GM23248 (cell line): ENCODE measurements around the gene ATG7.

Experiments
- EZH2 ChIP-seq: fragments of 200-600 bp; sonication (generic); IDR thresholded peaks from 2 replicates; pipeline ENCODE4 v1.6.1; 2018; ENCODE audit warnings: antibody characterized with exemption, mild to moderate bottlenecking; ENCODE audit not compliant: insufficient read depth, poor library complexity, severe bottlenecking
- EZH2phosphoT487 ChIP-seq: fragments of 200-600 bp; sonication (generic); IDR thresholded peaks from 2 replicates; pipeline ENCODE4 v1.6.1; 2018; ENCODE audit warnings: antibody characterized with exemption, moderate library complexity, mild to moderate bottlenecking, low read depth; ENCODE audit not compliant: insufficient read depth

DNA sequence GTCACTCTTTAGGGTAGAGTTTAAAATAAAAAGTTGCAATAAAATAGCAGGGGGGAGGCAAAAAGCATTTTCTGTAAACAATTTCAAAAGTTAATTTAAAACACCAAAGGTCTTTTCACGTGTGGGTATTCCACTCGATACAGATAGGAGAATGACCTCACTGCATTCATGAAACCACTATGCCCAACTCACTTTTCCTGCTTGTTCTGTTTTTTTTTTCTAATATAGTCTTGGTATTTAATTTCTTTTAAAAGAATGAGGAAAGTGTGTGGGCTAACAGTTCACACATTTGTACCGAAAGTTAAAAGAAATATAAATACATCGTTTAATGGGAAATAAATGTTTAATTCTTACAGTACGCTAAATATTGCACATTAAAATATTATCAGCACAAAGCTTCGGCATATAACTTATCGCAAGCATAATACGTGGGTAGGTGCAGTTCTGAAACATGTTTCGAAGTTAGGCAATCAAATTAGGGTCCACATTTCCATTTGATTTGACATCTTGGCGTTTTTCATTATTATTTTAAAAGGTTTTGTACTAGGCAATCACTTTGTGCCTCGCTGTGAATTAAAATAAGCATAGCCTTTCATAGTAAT, 330.1 kb downstream of the ATG7 start:
- TF ChIP-seq EZH2phosphoT487 (no peak), EZH2 (no peak)
